22Rv1 (cell line): ENCODE data around the gene PTPRG.

Experiments used
- ZFX ChIP-seq: fragments of 450-650 bp; IDR thresholded peaks from 2 replicates; pipeline ENCODE4 v1.6.1; 2017; ENCODE audit warnings: antibody characterized with exemption, borderline replicate concordance
- TF ChIP-seq, protein P1 (sequence below): fragments of 450-650 bp; IDR thresholded peaks from 2 replicates; pipeline ENCODE4 v1.5.1; 2017; ENCODE audit warnings: mild to moderate bottlenecking

DNA sequence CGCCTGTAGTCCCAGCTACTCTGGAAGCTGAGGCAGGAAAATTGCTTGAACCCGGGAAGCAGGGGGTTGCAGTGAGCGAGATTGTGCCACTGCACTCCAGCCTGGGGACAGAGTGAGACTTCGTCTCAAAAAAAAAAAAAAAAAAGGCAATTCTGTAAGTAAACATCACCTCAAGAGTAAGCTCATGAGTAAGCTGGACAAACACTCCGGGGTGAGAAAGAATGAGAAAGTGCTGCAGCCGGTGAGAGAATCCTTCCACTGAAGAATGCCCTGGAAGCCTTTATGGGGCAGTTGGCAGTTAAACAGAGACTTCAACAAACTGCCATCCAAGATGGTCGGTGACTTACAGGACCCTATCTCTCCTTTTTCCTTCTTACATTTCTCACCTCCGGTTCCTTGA lies 764.5 kb downstream of the PTPRG start:
- TF ChIP-seq, protein P1, sequence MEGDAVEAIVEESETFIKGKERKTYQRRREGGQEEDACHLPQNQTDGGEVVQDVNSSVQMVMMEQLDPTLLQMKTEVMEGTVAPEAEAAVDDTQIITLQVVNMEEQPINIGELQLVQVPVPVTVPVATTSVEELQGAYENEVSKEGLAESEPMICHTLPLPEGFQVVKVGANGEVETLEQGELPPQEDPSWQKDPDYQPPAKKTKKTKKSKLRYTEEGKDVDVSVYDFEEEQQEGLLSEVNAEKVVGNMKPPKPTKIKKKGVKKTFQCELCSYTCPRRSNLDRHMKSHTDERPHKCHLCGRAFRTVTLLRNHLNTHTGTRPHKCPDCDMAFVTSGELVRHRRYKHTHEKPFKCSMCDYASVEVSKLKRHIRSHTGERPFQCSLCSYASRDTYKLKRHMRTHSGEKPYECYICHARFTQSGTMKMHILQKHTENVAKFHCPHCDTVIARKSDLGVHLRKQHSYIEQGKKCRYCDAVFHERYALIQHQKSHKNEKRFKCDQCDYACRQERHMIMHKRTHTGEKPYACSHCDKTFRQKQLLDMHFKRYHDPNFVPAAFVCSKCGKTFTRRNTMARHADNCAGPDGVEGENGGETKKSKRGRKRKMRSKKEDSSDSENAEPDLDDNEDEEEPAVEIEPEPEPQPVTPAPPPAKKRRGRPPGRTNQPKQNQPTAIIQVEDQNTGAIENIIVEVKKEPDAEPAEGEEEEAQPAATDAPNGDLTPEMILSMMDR = no peak
- no peak for TF ChIP-seq ZFX
